Loucy (cell line): ENCODE data around the gene MYCBPAP.

Experiments
- CTCF ChIP-seq: fragments of 200-600 bp; sonication (generic); conservative IDR thresholded peaks from 2 replicates; pipeline ENCODE4 v1.5.1; 2014; ENCODE audit warnings: mild to moderate bottlenecking, antibody characterized with exemption, low read length
- EZH2phosphoT487 ChIP-seq: fragments of 200-600 bp; IDR thresholded peaks from 2 replicates; pipeline ENCODE4 v1.6.1; 2018; ENCODE audit warnings: antibody characterized with exemption, mild to moderate bottlenecking, moderate library complexity, borderline replicate concordance

- TF ChIP-seq CTCF = no peak
- TF ChIP-seq EZH2phosphoT487 = no peak
These were observed 19.8 kb downstream of the MYCBPAP start for GRCh38 chr17:50527949-50528474.
